Stimulated activated CD8-positive, alpha-beta memory T cell treated with anti-CD3 and anti-CD28 coated beads, Interleukin-7, amount 100 ng/mL, for 48 hours (primary cell): Measurements from ENCODE around the gene HPS4.
A peak's percentile ranks its signal among the peaks of the same experiment; 100 is the strongest.
"Not testable (repeated sequence)": the region's sequence is repeated elsewhere in the genome, so short reads cannot be mapped to it uniquely, and the experiment has no call there.

Source experiments
- DNase-seq, 2 donors: peaks; one replicate each; pipeline ENCODE4 v3.0.0-alpha.2; 2020; ENCODE audit warnings: low read depth in 1 of 2; ENCODE audit errors: extremely low read depth in 1 of 2

HPS4 gene

GRCh38 chr22:26483439-26484359, at the start of gene HPS4, which contains the start of gene SRRD:
TSS of gene HPS4 (minus strand) at chr22:26483783. CDS start at chr22:26481762, 2,021 bp downstream.
TSS of gene SRRD (plus strand) at chr22:26483877. CDS start at chr22:26483891, 14 bp downstream.
- DNase-seq = peak; percentile 79 to 87

GRCh38 chr22:26529345-26529744, 45.8 kb upstream of the HPS4 start:
- no peak for DNase-seq

GRCh38 chr22:26528518-26528917, 44.9 kb upstream of the HPS4 start:
- not testable (repeated sequence) for DNase-seq

GRCh38 chr22:26527574-26528465, 44.2 kb upstream of the HPS4 start:
- no peak for DNase-seq

- DNase-seq = no peak
Observed at GRCh38 chr22:26527167-26527566, 43.6 kb upstream of the HPS4 start.

- no peak for DNase-seq
Observed at GRCh38 chr22:26525946-26526564, 42.5 kb upstream of the HPS4 start.

- no peak for DNase-seq
Observed at GRCh38 chr22:26524870-26525269, 41.3 kb upstream of the HPS4 start.

- no peak for DNase-seq
Observed at GRCh38 chr22:26522592-26522991, 39.0 kb upstream of the HPS4 start.

- no peak for DNase-seq
Observed at GRCh38 chr22:26522012-26522411, 38.4 kb upstream of the HPS4 start.

GRCh38 chr22:26517429-26517828, 33.8 kb upstream of the HPS4 start:
- DNase-seq = no peak

- DNase-seq = no peak
Observed at GRCh38 chr22:26516503-26516902, 32.9 kb upstream of the HPS4 start.

- DNase-seq = no peak
Observed at GRCh38 chr22:26515931-26516330, 32.3 kb upstream of the HPS4 start.

- no peak for DNase-seq
Observed at GRCh38 chr22:26514419-26515161, 31.0 kb upstream of the HPS4 start.

- DNase-seq = no peak
Observed at GRCh38 chr22:26513838-26514237, 30.3 kb upstream of the HPS4 start.

GRCh38 chr22:26512149-26512793, 28.7 kb upstream of the HPS4 start, which contains the start of gene TFIP11:
TSS of gene TFIP11 (minus strand) at chr22:26512473. CDS start at chr22:26510272, 2,201 bp downstream.
- DNase-seq = peak; percentile 78 to 89

- DNase-seq = no peak
Observed at GRCh38 chr22:26508148-26508547, 24.6 kb upstream of the HPS4 start.

GRCh38 chr22:26503758-26504157, 20.2 kb upstream of the HPS4 start:
- no peak for DNase-seq

GRCh38 chr22:26502688-26503561, 19.3 kb upstream of the HPS4 start:
- DNase-seq = peak; percentile 33 to 47

GRCh38 chr22:26501996-26502395, 18.4 kb upstream of the HPS4 start:
- DNase-seq = no peak
